ENCODE data around the gene IRX2. TPM values are rescaled to one million over a fixed set of nuclear protein-coding genes. Genes with fewer than 3 reads are reported as not detected.

The IRX2 gene
- total and polyA plus RNA-seq, 2 of the 8 experiments (the other 6 are each of a cell fraction or from before 2014, with no cell fraction given): 23.4 to 40.4 TPM

DNA sequence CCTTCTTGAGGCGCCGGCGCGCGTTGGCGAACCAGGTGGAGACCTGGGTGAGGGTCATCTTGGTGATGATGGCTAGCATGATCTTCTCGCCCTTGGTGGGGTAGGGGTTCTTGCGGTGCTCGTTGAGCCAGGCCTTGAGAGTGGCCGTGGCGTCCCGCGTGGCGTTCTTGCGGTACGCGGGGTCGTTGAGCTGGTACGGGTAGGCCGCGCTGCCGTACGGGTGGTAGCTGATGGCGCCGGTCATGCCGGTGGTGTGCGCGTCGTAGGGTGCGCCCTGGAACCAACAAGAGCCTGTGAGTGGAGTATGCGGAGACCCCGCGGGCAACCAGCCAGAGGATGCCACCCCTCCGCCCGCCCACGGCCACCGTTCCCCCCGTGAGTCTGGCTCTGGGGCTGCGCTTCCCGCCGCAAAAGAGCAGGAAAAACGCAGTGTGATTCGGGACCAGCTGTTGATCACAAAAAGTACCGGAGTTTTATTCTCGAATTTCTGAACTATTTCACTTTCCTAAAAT is 1.9 kb downstream of the IRX2 start:
- ChIA-PET CTCF (ENCODE audit: partially characterized antibody) (interaction anchor here (0.6 to 1.3 kb wide), 2 partner anchors 56 to 1155 kb away, joined by 4 to 7 read pairs; no protein-coding TSS in a partner anchor), POLR2A (ENCODE audit: partially characterized antibody) (interaction anchor here (0.6 to 5.9 kb wide), 17 partner anchors 9 to 841 kb away, joined by 3 to 64 read pairs (median 4); no protein-coding TSS in a partner anchor)
- peak overlapping the region; percentile 99 for H2BK12ac ChIP-seq (ENCODE audit: low read depth, low read length)
- peak overlapping the region; percentile 78; the same call in 1 of the 2 replicates for H2BK5ac ChIP-seq (ENCODE audit: low read depth, low read length)
- peak; percentile 17; the same call in 1 of the 2 replicates for TF ChIP-seq PHF8 (conservative IDR thresholded peaks at IDR 0.05; ENCODE audit: low read depth, low read length)
- peak; percentile 23 for TF ChIP-seq EZH2 (IDR thresholded peaks at IDR 0.05; ENCODE audit: low read depth, low read length, severe bottlenecking)
- no peak for TF ChIP-seq EP300 (IDR thresholded peaks at IDR 0.05; ENCODE audit: borderline replicate concordance in 1 of 2, low read depth in 2 of 2, low read length in 2 of 2)
- TF ChIP-seq, protein P1, sequence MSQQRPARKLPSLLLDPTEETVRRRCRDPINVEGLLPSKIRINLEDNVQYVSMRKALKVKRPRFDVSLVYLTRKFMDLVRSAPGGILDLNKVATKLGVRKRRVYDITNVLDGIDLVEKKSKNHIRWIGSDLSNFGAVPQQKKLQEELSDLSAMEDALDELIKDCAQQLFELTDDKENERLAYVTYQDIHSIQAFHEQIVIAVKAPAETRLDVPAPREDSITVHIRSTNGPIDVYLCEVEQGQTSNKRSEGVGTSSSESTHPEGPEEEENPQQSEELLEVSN (IDR thresholded peaks at IDR 0.05): 0 out of 2 replicates have a peak, but pooled peaks have one; percentile 12
- TF ChIP-seq KDM4A (IDR thresholded peaks at IDR 0.05; ENCODE audit: low read depth, low read length, severe bottlenecking): no peak
- TF ChIP-seq KDM1A (IDR thresholded peaks at IDR 0.05; ENCODE audit: borderline replicate concordance, low read length): no peak
- peak overlapping the region; percentile 2 for H4K5ac ChIP-seq (ENCODE audit: insufficient read length, low read depth, low read length)
- no peak overlapping the region for H3K27ac ChIP-seq (ENCODE audit: low read depth, low read length)
- peaks cover 3 to 53% (median 24%) of the 10 kb centered on the region in 4 experiments; a peak in 7 of 8 replicates for H3K36me3 ChIP-seq (ENCODE audit: control insufficient read depth in 2 of 4, insufficient read depth in 4 of 4, low read length in 3 of 4)
- peak overlapping the region; percentile 42 to 71 (median 45) for H3K9ac ChIP-seq (replicated peaks in 1 of 4; ENCODE audit: extremely low read depth in 1 of 4, low read depth in 3 of 4, low read length in 3 of 4)
- peak overlapping the region; percentile 95; the same call in 1 of the 2 replicates for H2BK15ac ChIP-seq (ENCODE audit: low read length)
- H2AK5ac ChIP-seq (ENCODE audit: low read depth, low read length): peak overlapping the region; percentile 90; the same call in 1 of the 2 replicates
- H3K9me3 ChIP-seq (ENCODE audit: insufficient read depth in 2 of 2, low read depth in 1 of 2, low read length in 1 of 2): no peaks in the 10 kb centered on the region; a peak in 1 of 4 replicates
- peaks cover 29 to 36% of the 10 kb centered on the region in 2 experiments for H4K20me1 ChIP-seq (replicated peaks in 1 of 2; ENCODE audit: control insufficient read depth in 1 of 2, insufficient read depth in 2 of 2, low read length in 2 of 2)
- peaks cover 4 to 29% (median 26%) of the 10 kb centered on the region in 4 experiments for H3K27me3 ChIP-seq (replicated peaks in 1 of 4; ENCODE audit: control insufficient read depth in 3 of 4, extremely low read depth in 1 of 4, insufficient read depth in 3 of 4, low read length in 3 of 4)
- H3K23me2 ChIP-seq (ENCODE audit: low read depth, low read length): peaks cover 21% of the 10 kb centered on the region; the same call in 1 of the 2 replicates
- no peaks in the 10 kb centered on the region for H3K79me1 ChIP-seq (ENCODE audit: low read depth, low read length)
- peak overlapping the region; percentile 48; the same call in 1 of the 2 replicates for H2BK20ac ChIP-seq (ENCODE audit: low read length)
- H3K4ac ChIP-seq (replicated peaks; ENCODE audit: insufficient read length, low read depth, low read length): peak overlapping the region; percentile 92
- H3K18ac ChIP-seq (ENCODE audit: extremely low read depth, low read length): peak overlapping the region; percentile 87
- peak overlapping the region; percentile 93 for H4K91ac ChIP-seq (replicated peaks; ENCODE audit: insufficient read length, low read length)
- no peak overlapping the region for H3K23ac ChIP-seq (ENCODE audit: insufficient read length)
- H3K56ac ChIP-seq (replicated peaks; ENCODE audit: insufficient read length, low read depth, low read length): no peak overlapping the region
- DNase-seq (ENCODE audit: low read depth in 1 of 2, low spot score in 2 of 2): no peak
- peak overlapping the region; percentile 80 for H4K8ac ChIP-seq (ENCODE audit: extremely low read depth, insufficient read depth, low read length)
- peak overlapping the region; percentile 67 to 83 for H3K4me2 ChIP-seq (ENCODE audit: insufficient read depth in 1 of 2, low read depth in 2 of 2, low read length in 2 of 2)
- no peak overlapping the region for H2AFZ ChIP-seq (ENCODE audit: low read length)
- no peak overlapping the region for H3K14ac ChIP-seq (ENCODE audit: insufficient read length)
- FAIRE-seq: no peak
- WGBS, 2 experiments (ENCODE audit: extremely low coverage in 1 of 2, insufficient coverage in 1 of 2, insufficient read length in 1 of 2, insufficient replicate concordance in 2 of 2, low coverage in 1 of 2, low lambda C conversion rate in 2 of 2, missing lambda C conversion rate in 1 of 2): 43% methylated on average over 28 of the region's 45 CpGs; no CpG with 5 or more reads in 1 of the 2 experiments
- H3K4me3 ChIP-seq (ENCODE audit: extremely low read depth in 1 of 4, insufficient read depth in 2 of 4, low read depth in 3 of 4, low read length in 4 of 4): peak overlapping the region; percentile 77 to 98 (median 80)
- H3K79me2 ChIP-seq (ENCODE audit: control insufficient read depth in 1 of 2, insufficient read depth in 2 of 2, low read length in 2 of 2): peaks cover 4 to 65% of the 10 kb centered on the region in 2 experiments; a peak in 3 of 4 replicates
- peaks cover 4 to 27% (median 9%) of the 10 kb centered on the region in 4 experiments for H3K4me1 ChIP-seq (replicated peaks in 1 of 4; ENCODE audit: control insufficient read depth in 3 of 4, insufficient read depth in 4 of 4, low read length in 3 of 4)
- H2BK120ac ChIP-seq (replicated peaks; ENCODE audit: low read depth, low read length): no peak overlapping the region
